ENCODE data around the gene RNPEP. TPM values are rescaled to one million over a fixed set of nuclear protein-coding genes. Genes with fewer than 3 reads are reported as not detected.
A peak's percentile ranks its signal among the peaks of the same experiment; 100 is the strongest.
"Not testable (repeated sequence)": the region's sequence is repeated elsewhere in the genome, so short reads cannot be mapped to it uniquely, and the experiment has no call there.

RNPEP gene
- total RNA-seq, 2 experiments from 2014 or later, result 33.7 TPM

- ATAC-seq (ENCODE audit: low read depth) (no peak), DNase-seq (no peak)
- POLR2A ChIA-PET, result interaction anchor here (2.7 kb wide), 1 partner anchor 9 kb away, joined by 11 read pairs; the partner anchor contains the start of gene TIMM17A
- Mint-ChIP-seq H3K9me3 (no peaks in the 10 kb centered on the region), H3K4me1 (peaks cover 6% of the 10 kb centered on the region), H3K36me3 (no peaks in the 10 kb centered on the region), H3K27me3 (peaks cover 58% of the 10 kb centered on the region), H3K4me3 (no peak overlapping the region), H3K27ac (no peak overlapping the region)
Observed at GRCh38 chr1:201945863-201946223, 36.6 kb upstream of the RNPEP start.

GRCh38 chr1:201946224-201946908 lies 36.1 kb upstream of the RNPEP start, which contains the start of gene LMOD1:
TSS of gene LMOD1 (minus strand) at chr1:201946548. CDS start at chr1:201946340, 208 bp downstream.
- Mint-ChIP-seq H3K27me3 (peaks cover 57% of the 10 kb centered on the region), H3K27ac (no peak within 1 kb of the TSS), H3K36me3 (no peaks in the 10 kb centered on the region), H3K9me3 (no peaks in the 10 kb centered on the region), H3K4me1 (peaks cover 6% of the 10 kb centered on the region), H3K4me3 (no peak within 1 kb of the TSS)
- peak; percentile 45 for ATAC-seq (ENCODE audit: low read depth)
- POLR2A ChIA-PET, result interaction anchor here (2.7 kb wide), 1 partner anchor 9 kb away, joined by 11 read pairs; the partner anchor contains the start of gene TIMM17A
- no peak for DNase-seq

DNA sequence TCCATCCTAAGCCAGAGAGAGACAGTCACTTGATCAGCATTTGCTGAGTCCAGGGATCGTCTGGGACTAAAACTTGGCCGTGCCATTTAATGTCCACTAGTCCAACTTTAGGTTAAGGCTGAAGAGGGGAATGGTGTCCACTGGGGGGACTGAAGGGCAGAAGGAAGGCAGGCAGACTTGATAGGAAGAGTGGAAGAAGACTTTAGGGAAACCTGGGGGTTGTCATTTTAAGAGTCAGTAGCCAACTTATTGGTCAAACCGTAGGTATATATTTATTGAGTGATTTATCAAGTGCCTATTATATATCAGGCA lies 34.8 kb upstream of the RNPEP start:
- no peak for DNase-seq
- Mint-ChIP-seq H3K4me3 (no peak overlapping the region), H3K27ac (no peak overlapping the region), H3K36me3 (no peaks in the 10 kb centered on the region), H3K9me3 (no peaks in the 10 kb centered on the region), H3K27me3 (peaks cover 55% of the 10 kb centered on the region), H3K4me1 (peaks cover 6% of the 10 kb centered on the region)
- POLR2A ChIA-PET, result no interaction called here
- no peak for ATAC-seq (ENCODE audit: low read depth)

GRCh38 chr1:201949491-201949890 lies 33.0 kb upstream of the RNPEP start:
- POLR2A ChIA-PET, result no interaction called here
- Mint-ChIP-seq H3K4me1 (peaks cover 10% of the 10 kb centered on the region), H3K36me3 (no peaks in the 10 kb centered on the region), H3K27ac (no peak overlapping the region), H3K9me3 (no peaks in the 10 kb centered on the region), H3K4me3 (no peak overlapping the region), H3K27me3 (peaks cover 43% of the 10 kb centered on the region)
- ATAC-seq (ENCODE audit: low read depth) (no peak), DNase-seq (no peak)

- H3K4me3 Mint-ChIP-seq, result peak overlapping the region; percentile 99
- ATAC-seq (ENCODE audit: low read depth) (no peak), DNase-seq (no peak)
- peaks cover 15% of the 10 kb centered on the region for H3K4me1 Mint-ChIP-seq
- POLR2A ChIA-PET, result interaction anchor here (0.7 to 2.3 kb wide), 5 partner anchors 9 to 343 kb away, joined by 4 to 11 read pairs (median 6); partner anchors contain the start of genes LMOD1 and RNPEP
- peaks cover 2% of the 10 kb centered on the region for H3K27me3 Mint-ChIP-seq
- H3K9me3 Mint-ChIP-seq, result no peaks in the 10 kb centered on the region
- peak overlapping the region; percentile 92 for H3K27ac Mint-ChIP-seq
- peaks cover 8% of the 10 kb centered on the region for H3K36me3 Mint-ChIP-seq
Observed at GRCh38 chr1:201954263-201955008, 28.0 kb upstream of the RNPEP start.

- peaks cover 2% of the 10 kb centered on the region for H3K27me3 Mint-ChIP-seq
- peak within 1 kb of the TSS; percentile 92 for H3K27ac Mint-ChIP-seq
- H3K9me3 Mint-ChIP-seq, result no peaks in the 10 kb centered on the region
- peak within 1 kb of the TSS; percentile 99 for H3K4me3 Mint-ChIP-seq
- peak; percentile 96 for DNase-seq
- H3K4me1 Mint-ChIP-seq, result peaks cover 15% of the 10 kb centered on the region
- ATAC-seq (ENCODE audit: low read depth), result peak; percentile 99
- POLR2A ChIA-PET, result interaction anchor here (0.7 to 2.3 kb wide), 6 partner anchors 10 to 344 kb away, joined by 3 to 11 read pairs (median 6); partner anchors contain the start of genes LMOD1 and RNPEP
- peaks cover 8% of the 10 kb centered on the region for H3K36me3 Mint-ChIP-seq
Observed at GRCh38 chr1:201955009-201955728, 27.3 kb upstream of the RNPEP start, which contains the start of gene TIMM17A. TSS of gene TIMM17A (plus strand) at chr1:201955503. CDS start at chr1:201955527, 24 bp downstream.

DNA sequence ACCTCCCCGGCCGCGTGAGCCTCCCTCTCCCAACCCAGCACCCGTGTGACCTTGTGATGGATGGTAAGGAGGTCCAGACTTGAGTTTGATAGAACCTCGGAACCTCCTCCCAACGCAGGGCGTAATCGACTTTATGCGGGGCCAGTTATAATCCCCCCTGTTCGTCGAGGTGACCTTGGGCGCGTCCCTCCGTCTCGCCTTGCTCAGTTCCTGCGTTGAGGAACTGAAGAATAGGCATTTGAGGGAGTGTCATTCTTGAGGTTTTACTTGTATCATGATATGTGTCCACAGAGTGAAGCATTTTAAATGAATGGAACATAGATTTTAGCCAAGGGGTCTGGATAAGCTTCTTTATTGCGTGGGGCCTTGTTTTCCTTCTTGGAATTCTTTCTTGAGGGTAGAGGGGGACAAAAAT lies 26.7 kb upstream of the RNPEP start:
- peak; percentile 70 for ATAC-seq (ENCODE audit: low read depth)
- H3K9me3 Mint-ChIP-seq, result no peaks in the 10 kb centered on the region
- H3K27ac Mint-ChIP-seq, result peak overlapping the region; percentile 92

DNA sequence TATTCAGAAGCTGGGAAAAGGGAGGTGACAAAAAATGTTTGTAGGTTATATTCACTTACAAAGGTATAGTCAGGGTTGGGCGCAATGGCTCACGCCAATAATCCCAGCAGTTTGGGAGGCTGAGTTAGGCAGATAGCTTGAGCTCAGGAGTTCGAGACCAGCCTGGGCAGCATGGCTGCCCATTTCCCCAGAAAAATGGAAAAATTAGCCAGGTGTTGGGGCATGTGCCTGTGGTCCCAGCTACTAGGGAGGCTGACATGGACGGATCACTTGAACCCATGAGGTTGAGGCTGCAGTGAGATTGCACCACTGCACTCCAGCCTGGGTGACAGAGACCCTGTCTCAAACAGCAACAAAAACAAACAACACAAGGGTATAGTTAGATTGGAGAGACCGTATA lies 24.1 kb upstream of the RNPEP start:
- H3K9me3 Mint-ChIP-seq, result no peaks in the 10 kb centered on the region
- no peak overlapping the region for H3K27ac Mint-ChIP-seq
- ATAC-seq (ENCODE audit: low read depth), result no peak
- POLR2A ChIA-PET, result no interaction called here
- H3K4me3 Mint-ChIP-seq, result no peak overlapping the region
- H3K4me1 Mint-ChIP-seq, result peaks cover 15% of the 10 kb centered on the region
- DNase-seq, result no peak
- H3K27me3 Mint-ChIP-seq, result no peaks in the 10 kb centered on the region
- peaks cover 8% of the 10 kb centered on the region for H3K36me3 Mint-ChIP-seq

More for the DNA sequence above, 26.7 kb upstream of the RNPEP start:
- Mint-ChIP-seq H3K4me3 (peak overlapping the region; percentile 99), H3K36me3 (peaks cover 8% of the 10 kb centered on the region), H3K27me3 (no peaks in the 10 kb centered on the region), H3K4me1 (peaks cover 15% of the 10 kb centered on the region)
- DNase-seq, result no peak
- POLR2A ChIA-PET, result interaction anchor here (0.9 to 2.3 kb wide), 3 partner anchors 10 to 60 kb away, joined by 3 to 11 read pairs (median 10); partner anchors contain the start of gene LMOD1

- H3K27ac Mint-ChIP-seq; H3K4me1 Mint-ChIP-seq; H3K9me3 Mint-ChIP-seq; DNase-seq; H3K4me3 Mint-ChIP-seq; ATAC-seq (ENCODE audit: low read depth); H3K27me3 Mint-ChIP-seq; POLR2A ChIA-PET: not testable (repeated sequence)
- H3K36me3 Mint-ChIP-seq, result peaks cover 12% of the 10 kb centered on the region
Observed at GRCh38 chr1:201962382-201962781, 20.1 kb upstream of the RNPEP start.

- POLR2A ChIA-PET, result no interaction called here
- Mint-ChIP-seq H3K27me3 (no peaks in the 10 kb centered on the region), H3K36me3 (peaks cover 9% of the 10 kb centered on the region), H3K4me3 (no peak overlapping the region), H3K9me3 (no peaks in the 10 kb centered on the region), H3K27ac (no peak overlapping the region), H3K4me1 (no peaks in the 10 kb centered on the region)
- no peak for DNase-seq
- ATAC-seq (ENCODE audit: low read depth), result no peak
Observed at GRCh38 chr1:201964261-201964660, 18.2 kb upstream of the RNPEP start.

DNA sequence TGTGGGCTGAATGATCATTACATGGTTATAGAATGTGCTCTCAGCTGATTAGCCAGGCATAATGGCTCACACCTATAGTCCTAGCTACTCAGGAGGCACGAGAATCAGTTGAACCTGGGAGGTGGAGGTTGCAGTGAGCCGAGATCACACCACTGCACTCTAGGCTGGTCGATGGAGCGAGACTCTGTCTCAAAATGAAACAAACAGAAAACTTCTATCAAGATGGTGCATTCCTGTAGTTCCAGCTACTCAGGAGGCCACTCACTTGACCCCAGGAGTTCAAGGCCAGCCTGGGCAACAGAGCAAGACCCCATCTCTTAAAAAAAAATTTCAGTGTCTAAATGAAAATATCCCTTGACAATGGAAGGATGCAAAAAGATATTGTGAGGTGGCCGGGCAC lies 16.3 kb upstream of the RNPEP start:
- Mint-ChIP-seq H3K36me3 (peaks cover 18% of the 10 kb centered on the region), H3K4me1 (no peaks in the 10 kb centered on the region), H3K27me3 (no peaks in the 10 kb centered on the region), H3K4me3 (no peak overlapping the region), H3K9me3 (no peaks in the 10 kb centered on the region), H3K27ac (no peak overlapping the region)
- DNase-seq, result no peak
- POLR2A ChIA-PET, result no interaction called here
- ATAC-seq (ENCODE audit: low read depth), result no peak

- peaks cover 1% of the 10 kb centered on the region for H3K4me1 Mint-ChIP-seq
- peaks cover 18% of the 10 kb centered on the region for H3K36me3 Mint-ChIP-seq
- POLR2A ChIA-PET, result no interaction called here
- no peak overlapping the region for H3K27ac Mint-ChIP-seq
- H3K9me3 Mint-ChIP-seq, result no peaks in the 10 kb centered on the region
- no peaks in the 10 kb centered on the region for H3K27me3 Mint-ChIP-seq
- DNase-seq (no peak), ATAC-seq (ENCODE audit: low read depth) (no peak)
- H3K4me3 Mint-ChIP-seq, result no peak overlapping the region
Observed at GRCh38 chr1:201968202-201968925, 14.1 kb upstream of the RNPEP start.

All from activated naive CD8-positive, alpha-beta T cell treated with anti-CD3 and anti-CD28 coated beads, Interleukin-2, amount 10 ng/mL, durations not matched to agents 7 days and 5 days (primary cell).